ENCODE data around the gene AOAH. TPM values are rescaled to one million over a fixed set of nuclear protein-coding genes. Genes with fewer than 3 reads are reported as not detected.

AOAH gene
- total and polyA plus RNA-seq, 2 of the 4 experiments (the other 2 are of a cell fraction): not detected

- dilution Hi-C loops (cut with HindIII; ENCODE audit: low sequenced_read_pairs, unreplicated experiment) (no loop called here), intact Hi-C loops (cut with micrococcal nuclease) (no loop called here), in situ Hi-C loops (cut with MboI; ENCODE audit: low sequenced_read_pairs) (no loop called here)
- no peak overlapping the region for H3K27ac ChIP-seq (ENCODE audit: insufficient read depth, low read length)
- no peak overlapping the region for H2BK20ac ChIP-seq (ENCODE audit: low read depth, low read length)
- DNase-seq: peak; percentile 2
- H3K27me3 ChIP-seq (ENCODE audit: control insufficient read depth, insufficient read depth, low read length): no peaks in the 10 kb centered on the region
- H3K14ac ChIP-seq (replicated peaks; ENCODE audit: low read depth, low read length): no peak overlapping the region
- no peaks in the 10 kb centered on the region for H3K9me3 ChIP-seq (ENCODE audit: control insufficient read depth, insufficient read depth, low read length)
- H3K4ac ChIP-seq (ENCODE audit: low read depth, low read length): no peak overlapping the region
- H3K36me3 ChIP-seq (ENCODE audit: control insufficient read depth, insufficient read depth, low read length): no peaks in the 10 kb centered on the region
- H3K9ac ChIP-seq (ENCODE audit: low read depth, low read length): no peak overlapping the region
- H3K9me1 ChIP-seq (ENCODE audit: insufficient read depth, low read length): no peaks in the 10 kb centered on the region
- TF ChIP-seq CHD1 (IDR thresholded peaks at IDR 0.05; ENCODE audit: low read depth, low read length) (no peak), FOS (IDR thresholded peaks at IDR 0.05; ENCODE audit: low read depth, low read length) (no peak), RCOR1 (IDR thresholded peaks at IDR 0.05; ENCODE audit: insufficient replicate concordance, low read length) (no peak), SMC3 (IDR thresholded peaks at IDR 0.05; ENCODE audit: low read depth, low read length) (no peak), MXI1 (IDR thresholded peaks at IDR 0.05; ENCODE audit: borderline replicate concordance, low read depth, low read length) (no peak), MAZ (IDR thresholded peaks at IDR 0.05; ENCODE audit: borderline replicate concordance, low read depth, low read length) (no peak), ELK1 (IDR thresholded peaks at IDR 0.05; ENCODE audit: borderline replicate concordance, low read depth, low read length) (no peak), RAD21 (IDR thresholded peaks at IDR 0.05; ENCODE audit: low read length) (no peak), USF2 (IDR thresholded peaks at IDR 0.05; ENCODE audit: low read depth, low read length) (no peak), NFE2L2 (IDR thresholded peaks at IDR 0.05; ENCODE audit: low read depth, low read length) (no peak), CTCF (conservative IDR thresholded peaks at IDR 0.05; ENCODE audit: low read depth, low read length) (no peak), BHLHE40 (IDR thresholded peaks at IDR 0.05; ENCODE audit: low read depth, low read length) (no peak), CEBPB (IDR thresholded peaks at IDR 0.05; ENCODE audit: low read depth, low read length) (no peak), MAFK (IDR thresholded peaks at IDR 0.05; ENCODE audit: low read depth, low read length) (no peak)
- no CpG with 5 or more reads among the region's 5 CpGs for WGBS, 2 experiments (ENCODE audit: extremely low coverage in 2 of 2, insufficient read length in 1 of 2)
- H2BK120ac ChIP-seq (ENCODE audit: low read depth, low read length): no peak overlapping the region
- no peak overlapping the region for H2AFZ ChIP-seq (replicated peaks; ENCODE audit: low read length, poor library complexity)
- no peak overlapping the region for H3K56ac ChIP-seq (ENCODE audit: extremely low read depth, insufficient read depth, low read length)
- H3K4me2 ChIP-seq (ENCODE audit: low read depth, low read length): no peak overlapping the region
- no TSS peak for BruUV-seq (replicated peaks)
- no peak overlapping the region for H3K23ac ChIP-seq (ENCODE audit: low read depth, low read length)
- H2BK15ac ChIP-seq (ENCODE audit: low read depth, low read length): no peak overlapping the region
- H4K91ac ChIP-seq (ENCODE audit: insufficient read depth, low read depth, low read length): no peak overlapping the region
- H2AK9ac ChIP-seq (replicated peaks; ENCODE audit: low read depth, low read length, poor library complexity): no peak overlapping the region
- no peaks in the 10 kb centered on the region for H4K20me1 ChIP-seq (ENCODE audit: insufficient read depth, low read length)
- no peak; the same call in 1 of the 2 replicates for ATAC-seq (ENCODE audit: low read depth)
- no peaks in the 10 kb centered on the region for H3K4me1 ChIP-seq (ENCODE audit: control insufficient read depth, insufficient read depth, low read length)
- H4K8ac ChIP-seq (ENCODE audit: low read depth in 2 of 2, low read length in 2 of 2): no peak overlapping the region
- no peak overlapping the region for H3K4me3 ChIP-seq (ENCODE audit: insufficient read depth, low read depth, low read length)
- no peaks in the 10 kb centered on the region for H3K79me1 ChIP-seq (ENCODE audit: low read depth in 1 of 2, low read length in 2 of 2)
- POLR2A ChIA-PET (ENCODE audit: unreplicated experiment): interaction anchor here (0.7 kb wide), 1 partner anchor 16 kb away, joined by 3 read pairs; no protein-coding TSS in a partner anchor
- CTCF ChIA-PET: no interaction called here
- H2BK5ac ChIP-seq (ENCODE audit: low read depth, low read length, poor library complexity, severe bottlenecking): no peak overlapping the region
- no peak overlapping the region for H2AK5ac ChIP-seq (ENCODE audit: low read depth, low read length)
- H4K5ac ChIP-seq (ENCODE audit: low read depth, low read length): no peak overlapping the region
- no peak overlapping the region for H3K18ac ChIP-seq (ENCODE audit: low read depth, low read length)
Measured at GRCh38 chr7:36746347-36746746, 22.1 kb upstream of the AOAH start.

Data from IMR-90 (cell line).